Activated naive CD8-positive, alpha-beta T cell treated with anti-CD3 and anti-CD28 coated beads, Interleukin-2, amount 10 ng/mL, durations not matched to agents 7 days and 5 days (primary cell): ENCODE data around the gene TMEM54. TPM values are rescaled to one million over a fixed set of nuclear protein-coding genes. Genes with fewer than 3 reads are reported as not detected.

Experiments used
- ATAC-seq: fragments of 150-1000 bp; cut with Tn5 transposase; one replicate; pipeline ENCODE4 v1.10.0; 2021; ENCODE audit warnings: low read depth, moderate library complexity
- POLR2A ChIA-PET: fragments of 350-600 bp; sonication (Branson Sonifier 250); formaldehyde crosslinking; loops from one replicate; lab custom pipeline; 2021; ENCODE audit warnings: antibody characterized with exemption; lab: Charles Lee
- DNase-seq: peaks from one replicate; pipeline ENCODE4 v3.0.0; 2021
- H3K27ac Mint-ChIP-seq: one replicate; pipeline ENCODE4 v1.8.0; 2022; ENCODE audit warnings: mild to moderate bottlenecking, mixed read lengths
- H3K27me3 Mint-ChIP-seq: one replicate; pipeline ENCODE4 v1.8.0; 2022; ENCODE audit warnings: mild to moderate bottlenecking, moderate library complexity, mixed read lengths
- H3K36me3 Mint-ChIP-seq: one replicate; pipeline ENCODE4 v1.8.0; 2021; ENCODE audit warnings: mild to moderate bottlenecking, mixed read lengths
- H3K4me1 Mint-ChIP-seq: one replicate; pipeline ENCODE4 v1.8.0; 2021; ENCODE audit warnings: mixed read lengths
- H3K4me3 Mint-ChIP-seq: one replicate; pipeline ENCODE4 v1.8.0; 2022; ENCODE audit warnings: mild to moderate bottlenecking, moderate library complexity, mixed read lengths
- H3K9me3 Mint-ChIP-seq: one replicate; pipeline ENCODE4 v1.8.0; 2021; ENCODE audit warnings: mixed read lengths
- total RNA-seq, 2 experiments: library from RNA; stranded (reverse); gene quantifications; one replicate each; pipeline ENCODE4 v1.2.3, GENCODE V29; 2021

The TMEM54 gene
- total RNA-seq: not detected

GRCh38 chr1:32900956-32901822 is at the start of gene TMEM54:
TSS of gene TMEM54 (minus strand) at chr1:32901389. CDS start at chr1:32901238, 151 bp downstream.
- DNase-seq: peak; percentile 45
- peaks cover 67% of the 10 kb centered on the region for H3K27me3 Mint-ChIP-seq
- no peaks in the 10 kb centered on the region for H3K9me3 Mint-ChIP-seq
- ATAC-seq: peak; percentile 25
- H3K4me3 Mint-ChIP-seq: peak within 1 kb of the TSS; percentile 63
- POLR2A ChIA-PET: no interaction called here
- H3K36me3 Mint-ChIP-seq: no peaks in the 10 kb centered on the region
- H3K4me1 Mint-ChIP-seq: peaks cover 4% of the 10 kb centered on the region
- H3K27ac Mint-ChIP-seq: no peak within 1 kb of the TSS

- DNase-seq (no peak), ATAC-seq (no peak)
- POLR2A ChIA-PET: no interaction called here
Observed at GRCh38 chr1:32949519-32949918, 48.3 kb upstream of the TMEM54 start.

GRCh38 chr1:32948905-32949304 is 47.7 kb upstream of the TMEM54 start:
- Mint-ChIP-seq H3K4me1 (peaks cover 8% of the 10 kb centered on the region), H3K9me3 (no peaks in the 10 kb centered on the region), H3K4me3 (no peak overlapping the region), H3K27me3 (no peaks in the 10 kb centered on the region), H3K27ac (no peak overlapping the region), H3K36me3 (peaks cover 25% of the 10 kb centered on the region)
- ATAC-seq (no peak), DNase-seq (no peak)
- POLR2A ChIA-PET: no interaction called here

More at GRCh38 chr1:32949519-32949918, 48.3 kb upstream of the TMEM54 start:
- Mint-ChIP-seq H3K27ac (no peak overlapping the region), H3K27me3 (no peaks in the 10 kb centered on the region), H3K4me1 (peaks cover 8% of the 10 kb centered on the region), H3K4me3 (no peak overlapping the region), H3K36me3 (peaks cover 19% of the 10 kb centered on the region), H3K9me3 (no peaks in the 10 kb centered on the region)

GRCh38 chr1:32948390-32948722 is 47.2 kb upstream of the TMEM54 start:
- Mint-ChIP-seq H3K27me3 (no peaks in the 10 kb centered on the region), H3K9me3 (no peaks in the 10 kb centered on the region), H3K27ac (no peak overlapping the region), H3K4me1 (peaks cover 5% of the 10 kb centered on the region), H3K36me3 (peaks cover 28% of the 10 kb centered on the region), H3K4me3 (no peak overlapping the region)
- ATAC-seq (no peak), DNase-seq (no peak)
- POLR2A ChIA-PET: no interaction called here

- POLR2A ChIA-PET: interaction anchor here (0.7 kb wide), 1 partner anchor 1013 kb away, joined by 5 read pairs; no protein-coding TSS in a partner anchor
- H3K27me3 Mint-ChIP-seq: no peaks in the 10 kb centered on the region
- H3K27ac Mint-ChIP-seq: no peak overlapping the region
- no peak for DNase-seq
- no peaks in the 10 kb centered on the region for H3K9me3 Mint-ChIP-seq
- peaks cover 29% of the 10 kb centered on the region for H3K36me3 Mint-ChIP-seq
- H3K4me1 Mint-ChIP-seq: peaks cover 4% of the 10 kb centered on the region
- no peak for ATAC-seq
- H3K4me3 Mint-ChIP-seq: no peak overlapping the region
Observed at GRCh38 chr1:32947669-32948389, 46.6 kb upstream of the TMEM54 start.

GRCh38 chr1:32946413-32946812 is 45.2 kb upstream of the TMEM54 start:
- H3K9me3 Mint-ChIP-seq: no peaks in the 10 kb centered on the region
- peaks cover 34% of the 10 kb centered on the region for H3K36me3 Mint-ChIP-seq

GRCh38 chr1:32944180-32944579 is 43.0 kb upstream of the TMEM54 start:
- POLR2A ChIA-PET: interaction anchor here (1.8 kb wide), 1 partner anchor 21 kb away, joined by 4 read pairs; the partner anchor contains the start of gene RNF19B
- H3K27me3 Mint-ChIP-seq: no peaks in the 10 kb centered on the region
- no peaks in the 10 kb centered on the region for H3K9me3 Mint-ChIP-seq
- no peak overlapping the region for H3K4me3 Mint-ChIP-seq
- H3K4me1 Mint-ChIP-seq: peaks cover 18% of the 10 kb centered on the region
- no peak for DNase-seq
- no peak for ATAC-seq
- peaks cover 44% of the 10 kb centered on the region for H3K36me3 Mint-ChIP-seq
- no peak overlapping the region for H3K27ac Mint-ChIP-seq

More at GRCh38 chr1:32946413-32946812, 45.2 kb upstream of the TMEM54 start:
- POLR2A ChIA-PET: interaction anchor here (0.6 to 1.0 kb wide), 2 partner anchors 114 to 134 kb away, joined by 3 read pairs; partner anchors contain the start of gene AZIN2
- ATAC-seq (no peak), DNase-seq (no peak)
- no peak overlapping the region for H3K4me3 Mint-ChIP-seq
- H3K4me1 Mint-ChIP-seq: peaks cover 4% of the 10 kb centered on the region
- H3K27me3 Mint-ChIP-seq: no peaks in the 10 kb centered on the region
- H3K27ac Mint-ChIP-seq: no peak overlapping the region

GRCh38 chr1:32939655-32940371 is 38.6 kb upstream of the TMEM54 start:
- Mint-ChIP-seq H3K4me3 (no peak overlapping the region), H3K36me3 (peaks cover 52% of the 10 kb centered on the region), H3K9me3 (no peaks in the 10 kb centered on the region), H3K27me3 (no peaks in the 10 kb centered on the region), H3K4me1 (peaks cover 31% of the 10 kb centered on the region), H3K27ac (peak overlapping the region; percentile 5)
- DNase-seq: no peak
- peak; percentile 39 for ATAC-seq
- POLR2A ChIA-PET: no interaction called here

- Mint-ChIP-seq H3K4me1 (peaks cover 34% of the 10 kb centered on the region), H3K27ac (peak overlapping the region; percentile 36), H3K36me3 (peaks cover 30% of the 10 kb centered on the region), H3K9me3 (no peaks in the 10 kb centered on the region), H3K27me3 (no peaks in the 10 kb centered on the region), H3K4me3 (no peak overlapping the region)
- POLR2A ChIA-PET: no interaction called here
- no peak for ATAC-seq
- DNase-seq: no peak
Observed at GRCh38 chr1:32937061-32937460, 35.9 kb upstream of the TMEM54 start.

- DNase-seq (no peak), ATAC-seq (no peak)
- no peak overlapping the region for H3K4me3 Mint-ChIP-seq
- peaks cover 8% of the 10 kb centered on the region for H3K27me3 Mint-ChIP-seq
- no peaks in the 10 kb centered on the region for H3K9me3 Mint-ChIP-seq
- POLR2A ChIA-PET: no interaction called here
- H3K4me1 Mint-ChIP-seq: peaks cover 22% of the 10 kb centered on the region
- peaks cover 21% of the 10 kb centered on the region for H3K36me3 Mint-ChIP-seq
- no peak overlapping the region for H3K27ac Mint-ChIP-seq
Observed at GRCh38 chr1:32934535-32934934, 33.3 kb upstream of the TMEM54 start.

- POLR2A ChIA-PET: interaction anchor here (1.0 kb wide), 1 partner anchor 121 kb away, joined by 3 read pairs; no protein-coding TSS in a partner anchor
- no peak for ATAC-seq
- H3K4me3 Mint-ChIP-seq: no peak overlapping the region
Observed at GRCh38 chr1:32933742-32934322, 32.6 kb upstream of the TMEM54 start.

GRCh38 chr1:32931760-32932159 is 30.6 kb upstream of the TMEM54 start:
- Mint-ChIP-seq H3K4me1 (peaks cover 8% of the 10 kb centered on the region), H3K4me3 (no peak overlapping the region), H3K27ac (no peak overlapping the region), H3K9me3 (peaks cover 2% of the 10 kb centered on the region), H3K27me3 (peaks cover 22% of the 10 kb centered on the region), H3K36me3 (peaks cover 4% of the 10 kb centered on the region)
- DNase-seq (no peak), ATAC-seq (no peak)
- POLR2A ChIA-PET: no interaction called here

More at GRCh38 chr1:32933742-32934322, 32.6 kb upstream of the TMEM54 start:
- no peak for DNase-seq
- Mint-ChIP-seq H3K27ac (no peak overlapping the region), H3K9me3 (no peaks in the 10 kb centered on the region), H3K36me3 (peaks cover 18% of the 10 kb centered on the region), H3K4me1 (peaks cover 17% of the 10 kb centered on the region), H3K27me3 (peaks cover 8% of the 10 kb centered on the region)

GRCh38 chr1:32929366-32929765 is 28.2 kb upstream of the TMEM54 start:
- POLR2A ChIA-PET: no interaction called here
- Mint-ChIP-seq H3K27ac (no peak overlapping the region), H3K4me1 (peaks cover 16% of the 10 kb centered on the region), H3K27me3 (peaks cover 43% of the 10 kb centered on the region), H3K36me3 (peaks cover 2% of the 10 kb centered on the region), H3K9me3 (peaks cover 2% of the 10 kb centered on the region), H3K4me3 (no peak overlapping the region)
- ATAC-seq (no peak), DNase-seq (no peak)
